DOHH2 (cell line): Measurements from ENCODE around the gene FOLR2.

Experiments
- CTCF ChIP-seq: fragments of 200-600 bp; sonication (generic); IDR thresholded peaks from one replicate; pipeline ENCODE4 v1.5.1; 2014; ENCODE audit warnings: antibody characterized with exemption, mild to moderate bottlenecking, low read depth, low read length; ENCODE audit not compliant: poor library complexity, severe bottlenecking
- EZH2phosphoT487 ChIP-seq: fragments of 200-600 bp; sonication (generic); IDR thresholded peaks from 2 replicates; pipeline ENCODE4 v1.6.1; 2017; ENCODE audit warnings: borderline replicate concordance, mild to moderate bottlenecking, antibody characterized with exemption, low read length, moderate library complexity, mixed read lengths

DNA sequence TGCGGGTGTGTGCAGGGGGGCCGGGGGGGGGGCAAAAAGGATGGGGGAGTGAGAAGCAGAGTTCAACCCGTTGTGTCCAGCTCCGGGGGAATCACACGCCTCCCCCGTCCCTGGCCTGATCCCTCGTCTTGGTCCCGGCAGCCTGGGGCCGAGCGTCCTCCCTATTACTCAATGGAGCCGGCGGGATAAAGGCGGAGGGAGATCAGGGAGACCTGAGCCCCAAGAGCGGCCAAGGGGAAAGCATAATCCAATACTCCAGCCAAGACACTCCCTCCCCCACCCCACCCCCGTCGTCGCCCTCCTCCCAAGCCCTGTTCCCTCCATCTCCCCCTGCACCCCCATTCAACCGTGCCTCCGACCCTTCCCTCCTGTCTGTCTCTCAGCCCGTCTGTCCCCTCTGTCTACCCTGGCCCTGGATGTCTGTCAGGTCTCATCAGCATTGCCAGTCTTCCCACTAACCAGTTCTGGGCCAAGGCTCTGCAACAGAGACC, 24.7 kb downstream of the FOLR2 start:
- TF ChIP-seq CTCF (no peak), EZH2phosphoT487 (no peak)
